Stomach (tissue), 4 donors: ENCODE results near the gene ELMO1.

Experiments
- CTCF ChIP-seq, 7 experiments: fragments of 450-650 bp in 4 of 7; fragments of 200-600 bp in 3 of 7; sonication (generic) in 3 of 7; IDR thresholded peaks; one replicate each; pipeline ENCODE4 v1.5.1; 2016 to 2019; ENCODE audit warnings: antibody characterized with exemption in 7 of 7, control low read depth in 2 of 7, mild to moderate bottlenecking in 1 of 7
- POLR2A ChIP-seq, 4 donors: fragments of 450-650 bp; IDR thresholded peaks; one replicate each; pipeline ENCODE4 v1.6.1; 2016; ENCODE audit warnings: antibody characterized with exemption in 4 of 4, control low read depth in 2 of 4, mild to moderate bottlenecking in 1 of 4, moderate library complexity in 1 of 4
- POLR2AphosphoS5 ChIP-seq, 3 donors: sonication (generic); formaldehyde crosslinking; IDR thresholded peaks; one replicate each; pipeline ENCODE4 v1.6.1; 2016; ENCODE audit warnings: antibody characterized with exemption in 3 of 3

GRCh38 chr7:37041461-37041860 lies 407.2 kb downstream of the ELMO1 start:
- TF ChIP-seq CTCF (IDR thresholded peaks at IDR 0.05) (no peak), POLR2AphosphoS5 (IDR thresholded peaks at IDR 0.05) (no peak), POLR2A (IDR thresholded peaks at IDR 0.05) (no peak)
